ENCODE results near the gene LCN9. TPM values are rescaled to one million over a fixed set of nuclear protein-coding genes. Genes with fewer than 3 reads are reported as not detected.

Gene LCN9
- total and polyA plus RNA-seq, 2 experiments from 2014 or later: not detected

DNA sequence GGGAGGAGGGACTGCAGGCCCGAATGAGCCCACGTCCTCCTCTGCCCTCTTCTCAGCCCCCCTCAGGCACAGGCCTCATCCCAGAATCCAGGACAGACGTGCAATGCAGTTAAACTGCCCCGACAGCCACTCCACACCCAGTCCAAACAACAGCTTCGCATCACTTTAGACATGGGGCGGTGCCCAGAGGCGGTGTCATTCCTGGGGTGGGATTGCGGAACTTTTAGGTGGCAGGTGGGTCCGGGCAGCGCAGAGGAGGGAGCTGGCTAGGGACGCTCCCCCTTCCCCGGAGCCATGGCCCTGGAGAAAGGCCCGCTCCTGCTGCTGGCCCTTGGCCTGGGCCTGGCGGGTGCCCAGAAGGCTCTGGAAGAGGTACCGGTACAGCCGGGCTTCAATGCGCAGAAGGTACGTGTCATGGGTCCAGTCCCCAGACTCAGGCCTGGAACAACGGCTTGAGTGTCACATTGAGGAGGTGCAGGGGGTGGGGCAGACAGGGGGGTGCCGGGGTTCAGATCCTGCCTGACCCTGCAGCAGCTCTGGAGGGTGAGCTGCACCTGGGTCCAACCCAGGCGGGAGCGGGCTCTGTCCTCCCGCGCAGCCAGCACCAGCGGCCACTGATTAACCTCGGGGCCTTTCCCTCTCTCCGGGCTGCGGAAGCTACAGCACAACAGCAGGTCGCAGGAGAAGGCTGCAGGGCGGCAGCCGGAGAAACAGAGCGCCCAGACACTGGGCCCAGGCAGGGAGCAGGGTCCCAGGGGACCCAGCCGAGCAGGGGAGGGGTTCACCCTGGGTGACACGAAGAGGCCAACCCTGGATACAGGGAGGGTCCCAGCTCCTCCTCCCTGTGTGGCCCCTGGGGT lies 48.9 kb upstream of the LCN9 start:
- ATAC-seq (peak; percentile 19), DNase-seq (ENCODE audit: low spot score) (no peak)

DNA sequence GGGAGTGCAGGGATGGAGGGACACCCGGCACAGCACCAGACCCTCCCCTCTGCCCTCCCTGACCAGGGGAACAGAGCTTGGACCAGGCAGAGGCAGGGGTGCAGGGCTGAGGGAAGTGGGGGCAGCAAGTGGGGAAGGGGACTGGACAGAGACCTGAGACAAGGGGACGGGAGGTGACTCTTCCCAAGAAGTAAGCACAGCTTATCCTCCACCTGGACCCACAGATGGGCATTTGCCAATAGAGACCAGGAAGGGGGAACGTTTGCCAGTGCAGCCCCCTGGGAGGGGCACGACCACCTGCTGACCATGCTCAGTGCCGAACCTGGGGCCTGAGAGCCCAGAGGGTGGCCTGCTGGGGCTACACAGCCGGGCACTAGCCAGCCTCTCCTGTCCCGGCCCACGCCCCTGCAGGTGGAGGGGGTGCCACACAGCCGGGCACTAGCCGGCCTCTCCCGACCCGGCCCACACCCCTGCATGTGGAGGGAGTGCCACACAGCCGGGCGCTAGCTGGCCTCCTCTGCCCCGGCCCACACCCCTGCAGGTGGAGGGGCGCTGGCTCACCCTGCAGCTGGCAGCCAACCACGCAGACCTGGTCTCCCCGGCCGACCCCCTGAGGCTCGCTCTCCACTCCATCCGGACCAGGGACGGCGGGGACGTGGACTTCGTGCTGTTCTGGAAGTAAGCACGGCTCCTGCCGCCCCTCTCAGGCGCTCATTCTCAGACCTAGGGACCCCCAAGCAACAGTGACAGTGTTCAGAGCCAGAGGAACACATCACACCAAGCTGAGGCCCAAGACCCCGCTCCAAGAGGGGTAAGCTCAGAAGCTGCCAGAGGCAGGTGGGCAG lies 48.1 kb upstream of the LCN9 start:
- Histone ChIP-seq H3K79me2 (replicated peaks; ENCODE audit: insufficient read depth) (no peaks in the 10 kb centered on the region), H3K4me1 (ENCODE audit: insufficient read depth) (no peaks in the 10 kb centered on the region), H3K9me2 (ENCODE audit: insufficient read depth) (no peaks in the 10 kb centered on the region), H3F3A (replicated peaks; ENCODE audit: low read depth) (no peaks in the 10 kb centered on the region), H4K20me1 (replicated peaks; ENCODE audit: insufficient read depth) (no peaks in the 10 kb centered on the region), H3K27me3 (ENCODE audit: insufficient read depth) (no peaks in the 10 kb centered on the region), H3K27ac (ENCODE audit: low read depth) (no peak overlapping the region), H2AFZ (no peak overlapping the region), H3K4me2 (no peak overlapping the region), H3K4me3 (no peak overlapping the region), H3K36me3 (ENCODE audit: insufficient read depth) (no peaks in the 10 kb centered on the region)
- no peak for DNase-seq (ENCODE audit: low spot score)
- no peak for ATAC-seq
- Mint-ChIP-seq H3K27me3 (ENCODE audit: insufficient read depth, low read depth, poor library complexity) (peaks cover 4% of the 10 kb centered on the region), H3K9me3 (peaks cover 20% of the 10 kb centered on the region), H3K4me1 (no peaks in the 10 kb centered on the region), H3K36me3 (ENCODE audit: low read depth) (peaks cover 13% of the 10 kb centered on the region), H3K27ac (no peak overlapping the region), H3K4me3 (no peak overlapping the region)
- TF ChIP-seq ZNF462 (CRISPR knock-in tag; IDR thresholded peaks at IDR 0.05) (no peak), ZNF114 (CRISPR knock-in tag; IDR thresholded peaks at IDR 0.05) (no peak), EZH2 (IDR thresholded peaks at IDR 0.05; ENCODE audit: low read depth, unreplicated experiment) (no peak), NANOG (IDR thresholded peaks at IDR 0.05; ENCODE audit: borderline replicate concordance) (no peak), CREB1 (CRISPR knock-in tag; IDR thresholded peaks at IDR 0.05; ENCODE audit: low read depth) (no peak)
- TF ChIP-seq, protein P1, sequence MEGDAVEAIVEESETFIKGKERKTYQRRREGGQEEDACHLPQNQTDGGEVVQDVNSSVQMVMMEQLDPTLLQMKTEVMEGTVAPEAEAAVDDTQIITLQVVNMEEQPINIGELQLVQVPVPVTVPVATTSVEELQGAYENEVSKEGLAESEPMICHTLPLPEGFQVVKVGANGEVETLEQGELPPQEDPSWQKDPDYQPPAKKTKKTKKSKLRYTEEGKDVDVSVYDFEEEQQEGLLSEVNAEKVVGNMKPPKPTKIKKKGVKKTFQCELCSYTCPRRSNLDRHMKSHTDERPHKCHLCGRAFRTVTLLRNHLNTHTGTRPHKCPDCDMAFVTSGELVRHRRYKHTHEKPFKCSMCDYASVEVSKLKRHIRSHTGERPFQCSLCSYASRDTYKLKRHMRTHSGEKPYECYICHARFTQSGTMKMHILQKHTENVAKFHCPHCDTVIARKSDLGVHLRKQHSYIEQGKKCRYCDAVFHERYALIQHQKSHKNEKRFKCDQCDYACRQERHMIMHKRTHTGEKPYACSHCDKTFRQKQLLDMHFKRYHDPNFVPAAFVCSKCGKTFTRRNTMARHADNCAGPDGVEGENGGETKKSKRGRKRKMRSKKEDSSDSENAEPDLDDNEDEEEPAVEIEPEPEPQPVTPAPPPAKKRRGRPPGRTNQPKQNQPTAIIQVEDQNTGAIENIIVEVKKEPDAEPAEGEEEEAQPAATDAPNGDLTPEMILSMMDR (conservative IDR thresholded peaks at IDR 0.05; ENCODE audit: low read depth in 2 of 2): no peak

More for the DNA sequence above, 48.9 kb upstream of the LCN9 start:
- no peak overlapping the region for H3K27ac ChIP-seq (ENCODE audit: low read depth)
- H3K27me3 ChIP-seq (ENCODE audit: insufficient read depth): no peaks in the 10 kb centered on the region
- Mint-ChIP-seq H3K4me3 (no peak overlapping the region), H3K9me3 (peaks cover 27% of the 10 kb centered on the region), H3K27me3 (ENCODE audit: insufficient read depth, low read depth, poor library complexity) (peaks cover 4% of the 10 kb centered on the region), H3K4me1 (no peaks in the 10 kb centered on the region), H3K36me3 (ENCODE audit: low read depth) (peaks cover 17% of the 10 kb centered on the region), H3K27ac (no peak overlapping the region)
- H2AFZ ChIP-seq: no peak overlapping the region
- H3K79me2 ChIP-seq (replicated peaks; ENCODE audit: insufficient read depth): no peaks in the 10 kb centered on the region
- no peak overlapping the region for H3K4me2 ChIP-seq
- no peaks in the 10 kb centered on the region for H3F3A ChIP-seq (replicated peaks; ENCODE audit: low read depth)
- H4K20me1 ChIP-seq (replicated peaks; ENCODE audit: insufficient read depth): no peaks in the 10 kb centered on the region
- no peaks in the 10 kb centered on the region for H3K36me3 ChIP-seq (ENCODE audit: insufficient read depth)
- H3K4me3 ChIP-seq: no peak overlapping the region
- TF ChIP-seq POLR2AphosphoS5 (IDR thresholded peaks at IDR 0.05; ENCODE audit: low read depth) (no peak), EZH2phosphoT487 (IDR thresholded peaks at IDR 0.05; ENCODE audit: unreplicated experiment) (no peak), JUNB (IDR thresholded peaks at IDR 0.05; ENCODE audit: unreplicated experiment) (no peak), NANOG (IDR thresholded peaks at IDR 0.05; ENCODE audit: borderline replicate concordance) (no peak), ZNF114 (CRISPR knock-in tag; IDR thresholded peaks at IDR 0.05) (no peak)
- no peaks in the 10 kb centered on the region for H3K4me1 ChIP-seq (ENCODE audit: insufficient read depth)
- no peaks in the 10 kb centered on the region for H3K9me2 ChIP-seq (ENCODE audit: insufficient read depth)
